ENCODE measurements around the gene AP3S2.

DNA sequence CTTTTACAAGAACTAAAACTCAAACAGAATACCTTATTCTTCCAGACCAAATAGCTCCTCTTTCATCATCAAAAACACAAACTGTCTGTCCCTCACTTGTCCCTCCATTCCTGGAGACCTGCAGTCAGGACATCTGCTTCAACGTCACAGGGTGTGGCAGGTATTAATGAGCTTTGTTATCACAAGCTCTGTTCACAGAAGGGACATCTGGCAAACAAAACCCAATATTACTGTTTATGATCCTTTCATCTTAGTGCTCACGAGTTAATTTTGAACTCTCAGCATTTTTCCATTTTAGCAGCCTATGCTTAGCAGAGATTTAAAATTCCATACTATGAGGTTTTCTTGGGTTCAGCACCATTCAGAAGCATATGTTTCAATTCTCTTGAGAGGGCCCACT lies 32.9 kb downstream of the AP3S2 start:
- TF ChIP-seq, protein P1, sequence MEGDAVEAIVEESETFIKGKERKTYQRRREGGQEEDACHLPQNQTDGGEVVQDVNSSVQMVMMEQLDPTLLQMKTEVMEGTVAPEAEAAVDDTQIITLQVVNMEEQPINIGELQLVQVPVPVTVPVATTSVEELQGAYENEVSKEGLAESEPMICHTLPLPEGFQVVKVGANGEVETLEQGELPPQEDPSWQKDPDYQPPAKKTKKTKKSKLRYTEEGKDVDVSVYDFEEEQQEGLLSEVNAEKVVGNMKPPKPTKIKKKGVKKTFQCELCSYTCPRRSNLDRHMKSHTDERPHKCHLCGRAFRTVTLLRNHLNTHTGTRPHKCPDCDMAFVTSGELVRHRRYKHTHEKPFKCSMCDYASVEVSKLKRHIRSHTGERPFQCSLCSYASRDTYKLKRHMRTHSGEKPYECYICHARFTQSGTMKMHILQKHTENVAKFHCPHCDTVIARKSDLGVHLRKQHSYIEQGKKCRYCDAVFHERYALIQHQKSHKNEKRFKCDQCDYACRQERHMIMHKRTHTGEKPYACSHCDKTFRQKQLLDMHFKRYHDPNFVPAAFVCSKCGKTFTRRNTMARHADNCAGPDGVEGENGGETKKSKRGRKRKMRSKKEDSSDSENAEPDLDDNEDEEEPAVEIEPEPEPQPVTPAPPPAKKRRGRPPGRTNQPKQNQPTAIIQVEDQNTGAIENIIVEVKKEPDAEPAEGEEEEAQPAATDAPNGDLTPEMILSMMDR (IDR thresholded peaks at IDR 0.05; ENCODE audit: low read length), result no peak
- no peak for TF ChIP-seq EZH2 (optimal IDR thresholded peaks at IDR 0.05; ENCODE audit: low read depth, low read length)
- no peak for TF ChIP-seq EZH2phosphoT487 (IDR thresholded peaks at IDR 0.05; ENCODE audit: low read length)
